Gastrocnemius medialis (tissue), 4 donors: ENCODE measurements around the gene MAPK8IP1. TPM values are rescaled to one million over a fixed set of nuclear protein-coding genes. Genes with fewer than 3 reads are reported as not detected.

Source experiments
- ATAC-seq, 2 donors: fragments of 150-250 bp; one replicate each; pipeline ENCODE4 v1.9.1; 2016
- DNase-seq, 2 donors: peaks; one replicate each; pipeline ENCODE4 v3.0.0-alpha.2; 2019
- H3K27ac ChIP-seq, 4 donors: fragments of 200-600 bp; sonication (generic); 1 replicate in 1 of 4; 2 replicates in 3 of 4; pipeline ENCODE4 v1.5.1; 2016 to 2018; ENCODE audit warnings: mild to moderate bottlenecking in 2 of 4, moderate library complexity in 1 of 4
- H3K27me3 ChIP-seq, 3 donors: fragments of 200-600 bp; sonication (generic) in 2 of 3; 1 replicate in 1 of 3; 2 replicates in 2 of 3; pipeline versions ENCODE4 v1.5.1 to v1.6.0; 2016 to 2019; ENCODE audit warnings: mild to moderate bottlenecking in 1 of 3, moderate library complexity in 1 of 3
- H3K36me3 ChIP-seq, 2 donors: fragments of 200-600 bp; sonication (generic) in 1 of 2; one replicate each; pipeline ENCODE4 v1.5.1; 2017 to 2018
- H3K4me1 ChIP-seq, 2 donors: fragments of 200-600 bp; sonication (generic) in 1 of 2; one replicate each; pipeline ENCODE4 v1.5.1; 2016 to 2017; ENCODE audit warnings: mild to moderate bottlenecking in 2 of 2
- H3K4me3 ChIP-seq, 4 donors: fragments of 200-600 bp; sonication (generic) in 3 of 4; 1 replicate in 1 of 4; 2 replicates in 3 of 4; pipeline ENCODE4 v1.5.1; 2016 to 2019; ENCODE audit warnings: mild to moderate bottlenecking in 2 of 4
- H3K9me3 ChIP-seq, 3 donors: fragments of 200-600 bp; sonication (generic) in 2 of 3; 1 replicate in 1 of 3; 2 replicates in 2 of 3; pipeline ENCODE4 v1.5.1; 2016 to 2019
- CTCF ChIP-seq, 5 experiments: fragments of 450-650 bp in 3 of 5; fragments of 200-600 bp in 2 of 5; sonication (generic) in 2 of 5; IDR thresholded peaks in 4 of 5; conservative IDR thresholded peaks in 1 of 5; 1 replicate in 4 of 5; 2 replicates in 1 of 5; pipeline ENCODE4 v1.5.1; 2016 to 2019; ENCODE audit warnings: antibody characterized with exemption in 5 of 5, mild to moderate bottlenecking in 3 of 5, moderate library complexity in 3 of 5
- POLR2A ChIP-seq, 2 donors: fragments of 450-650 bp; IDR thresholded peaks; one replicate each; pipeline ENCODE4 v1.6.1; 2017; ENCODE audit warnings: antibody characterized with exemption in 2 of 2, mild to moderate bottlenecking in 2 of 2, moderate library complexity in 2 of 2
- in situ Hi-C, 4 donors: fragments of 200-750 bp; cut with MboI; loops; one replicate each; pipeline versions ENCODE4 v1.15.0 to v1.8.0; 2017; ENCODE audit warnings: low sequenced_read_pairs in 4 of 4
- intact Hi-C: fragments of 100-400 bp; cut with DNase I; formaldehyde crosslinking; loops from one replicate; pipeline ENCODE4 v1.15.1; 2023; ENCODE audit warnings: low total_unique reads
- total RNA-seq, 4 donors: library from RNA; depleted of rRNA; stranded (reverse); fragments of >200 nt; gene quantifications; one replicate each; pipeline versions ENCODE4 v1.1.0 to v1.2.3, GENCODE V29; 2016

MAPK8IP1 gene
- total RNA-seq, 4 donors from 2014 or later, result 1.4 to 4.0 (median 1.9) TPM

GRCh38 chr11:45931739-45932138 is 46.3 kb downstream of the MAPK8IP1 start:
- no peak for ATAC-seq
- Histone ChIP-seq H3K27me3 (no peaks in the 10 kb centered on the region), H3K27ac (no peak overlapping the region), H3K4me1 (peaks cover 3 to 10% of the 10 kb centered on the region in 2 donors), H3K36me3 (peaks cover 0 to 32% of the 10 kb centered on the region in 2 donors), H3K4me3 (no peak overlapping the region), H3K9me3 (no peaks in the 10 kb centered on the region)
- in situ Hi-C loops (no loop called here), intact Hi-C loops (no loop called here)
- TF ChIP-seq CTCF (IDR thresholded peaks at IDR 0.05 in 4 of 5, conservative IDR thresholded peaks at IDR 0.05 in 1 of 5) (no peak), POLR2A (IDR thresholded peaks at IDR 0.05) (no peak)
- no peak for DNase-seq

- Histone ChIP-seq H3K4me1 (peaks cover 3 to 12% of the 10 kb centered on the region in 2 donors), H3K27me3 (no peaks in the 10 kb centered on the region), H3K27ac (no peak overlapping the region), H3K4me3 (no peak overlapping the region), H3K36me3 (peaks cover 0 to 36% of the 10 kb centered on the region in 2 donors), H3K9me3 (no peaks in the 10 kb centered on the region)
- no peak for TF ChIP-seq POLR2A (IDR thresholded peaks at IDR 0.05)
- no peak for ATAC-seq
- in situ Hi-C loops, result no loop called here
- intact Hi-C loops, result no loop called here
- DNase-seq, result no peak
Measured at GRCh38 chr11:45932217-45932616, 46.8 kb downstream of the MAPK8IP1 start.

GRCh38 chr11:45933131-45933831 is 47.8 kb downstream of the MAPK8IP1 start:
- no peak for TF ChIP-seq CTCF (IDR thresholded peaks at IDR 0.05 in 4 of 5, conservative IDR thresholded peaks at IDR 0.05 in 1 of 5)
- no peak for TF ChIP-seq POLR2A (IDR thresholded peaks at IDR 0.05)
- Histone ChIP-seq H3K27ac (no peak overlapping the region), H3K9me3 (no peaks in the 10 kb centered on the region), H3K4me1 (peaks cover 3 to 12% of the 10 kb centered on the region in 2 donors), H3K4me3 (no peak overlapping the region), H3K27me3 (no peaks in the 10 kb centered on the region), H3K36me3 (peaks cover 0 to 42% of the 10 kb centered on the region in 2 donors)
- in situ Hi-C loops, result no loop called here
- intact Hi-C loops, result no loop called here
- ATAC-seq (no peak), DNase-seq (no peak)

GRCh38 chr11:45933846-45934579 is 48.6 kb downstream of the MAPK8IP1 start:
- Histone ChIP-seq H3K9me3 (no peaks in the 10 kb centered on the region), H3K36me3 (peaks cover 0 to 42% of the 10 kb centered on the region in 2 donors), H3K4me3 (no peak overlapping the region), H3K4me1 (peaks cover 3 to 12% of the 10 kb centered on the region in 2 donors), H3K27ac (no peak overlapping the region), H3K27me3 (no peaks in the 10 kb centered on the region)
- no peak for DNase-seq
- in situ Hi-C loops (no loop called here), intact Hi-C loops (no loop called here)
- TF ChIP-seq CTCF (IDR thresholded peaks at IDR 0.05 in 4 of 5, conservative IDR thresholded peaks at IDR 0.05 in 1 of 5), result no peak
- TF ChIP-seq POLR2A (IDR thresholded peaks at IDR 0.05), result no peak
- ATAC-seq, result no peak

- H3K36me3 ChIP-seq, result peaks cover 0 to 42% of the 10 kb centered on the region in 2 donors
- intact Hi-C loops (no loop called here), in situ Hi-C loops (no loop called here)
- TF ChIP-seq CTCF (IDR thresholded peaks at IDR 0.05 in 4 of 5, conservative IDR thresholded peaks at IDR 0.05 in 1 of 5), result no peak
- no peak for TF ChIP-seq POLR2A (IDR thresholded peaks at IDR 0.05)
- no peak for ATAC-seq
- no peak overlapping the region for H3K4me3 ChIP-seq
- peaks cover 3 to 12% of the 10 kb centered on the region in 2 donors for H3K4me1 ChIP-seq
- no peaks in the 10 kb centered on the region for H3K27me3 ChIP-seq
- H3K9me3 ChIP-seq, result no peaks in the 10 kb centered on the region
- H3K27ac ChIP-seq, result no peak overlapping the region
- DNase-seq, result no peak
Measured at GRCh38 chr11:45934580-45935318, 49.3 kb downstream of the MAPK8IP1 start.
